A172 (cell line): Measurements from ENCODE around the gene PPP1R16B. TPM values are rescaled to one million over a fixed set of nuclear protein-coding genes. Genes with fewer than 3 reads are reported as not detected.
"Not testable (repeated sequence)": the region's sequence is repeated elsewhere in the genome, so short reads cannot be mapped to it uniquely, and the experiment has no call there.

Source experiments
- DNase-seq: peaks from one replicate; pipeline ENCODE4 v3.0.0-alpha.2; 2015; ENCODE audit warnings: low spot score
- total RNA-seq: library from RNA; depleted of rRNA; stranded (reverse); fragments of >200 nt; shearing (Covaris generic); gene quantifications from 2 replicates; pipeline ENCODE4 v1.2.3, GENCODE V29; 2014

Gene PPP1R16B
- total RNA-seq, 1 experiment from 2014 or later: 0.14 TPM

DNA sequence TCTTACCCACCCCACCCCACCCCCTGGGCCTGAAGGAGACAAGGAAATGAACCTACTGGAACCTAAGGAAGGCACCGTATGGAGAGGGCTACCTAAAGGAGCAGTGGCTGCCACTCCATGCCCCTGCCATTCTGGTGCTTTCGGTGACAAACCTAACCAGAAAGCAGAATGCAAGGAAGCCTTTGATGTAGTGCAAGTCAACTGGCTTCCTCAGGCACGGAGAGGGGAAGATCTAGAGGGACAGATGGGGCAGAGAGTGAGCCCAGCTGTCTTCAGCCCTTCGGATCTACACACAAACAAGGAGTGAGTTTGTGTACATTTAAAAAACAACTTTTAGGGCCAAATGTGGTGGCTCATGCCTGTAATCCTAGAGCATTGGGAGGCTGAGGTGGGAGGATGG is 39.5 kb downstream of the PPP1R16B start:
- no peak for DNase-seq

DNA sequence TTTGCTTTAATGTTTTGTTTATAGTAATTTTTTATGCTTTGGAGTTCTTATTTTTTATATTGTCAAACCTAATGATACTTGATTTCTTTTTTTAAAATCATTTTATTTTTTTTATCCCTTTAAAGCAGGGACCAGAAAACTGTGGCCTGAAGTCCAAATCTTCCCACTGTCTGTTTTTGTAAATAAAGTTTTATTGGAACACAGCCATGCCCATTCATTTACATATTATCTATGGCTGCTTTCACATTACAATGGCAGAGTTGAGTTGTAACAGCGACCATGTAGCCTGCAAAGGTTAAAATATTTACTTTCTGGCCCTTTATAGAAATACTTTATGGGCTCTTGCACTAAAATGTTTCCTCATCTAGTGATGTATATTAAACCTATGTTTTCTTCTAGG is 42.3 kb downstream of the PPP1R16B start:
- DNase-seq: no peak

DNA sequence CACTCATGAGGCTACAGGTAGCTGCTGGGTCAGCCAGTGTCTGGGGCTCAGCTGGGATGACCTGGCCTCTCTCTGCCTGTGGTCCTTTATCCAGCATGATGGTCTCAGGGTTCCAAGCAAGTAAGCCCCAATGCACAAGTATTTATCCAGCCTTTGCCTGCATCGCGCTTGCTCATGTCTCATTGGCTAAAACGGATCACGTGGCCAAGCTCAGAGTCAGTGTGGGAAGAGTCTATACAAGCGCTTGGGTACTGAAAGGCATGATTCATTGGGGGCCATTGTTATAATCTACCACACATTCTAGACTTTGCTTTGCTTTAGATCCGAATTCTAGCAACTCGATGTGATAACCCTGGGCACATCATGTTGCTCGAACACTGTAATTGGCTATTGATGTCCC is 48.3 kb downstream of the PPP1R16B start:
- no peak for DNase-seq

DNA sequence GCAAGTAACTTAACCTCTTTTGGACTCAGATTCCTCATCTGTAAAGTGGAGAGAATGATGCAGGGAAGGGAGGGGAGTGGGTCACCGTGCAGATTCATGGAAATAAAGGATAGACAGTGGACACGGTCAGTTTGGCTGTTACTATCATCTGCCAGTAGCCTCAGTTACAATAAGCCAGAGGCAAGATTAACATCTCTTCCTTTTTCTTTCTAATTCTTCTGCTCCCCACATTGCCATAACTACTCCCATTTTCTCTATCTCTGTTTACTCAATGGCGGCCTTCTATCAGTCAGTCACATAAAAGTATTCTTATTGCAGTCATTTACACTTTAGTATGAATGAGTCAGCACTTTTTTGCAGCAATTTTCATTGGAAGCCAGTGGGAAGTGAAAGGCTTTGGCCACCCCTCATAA is 49.2 kb downstream of the PPP1R16B start:
- DNase-seq: no peak

DNA sequence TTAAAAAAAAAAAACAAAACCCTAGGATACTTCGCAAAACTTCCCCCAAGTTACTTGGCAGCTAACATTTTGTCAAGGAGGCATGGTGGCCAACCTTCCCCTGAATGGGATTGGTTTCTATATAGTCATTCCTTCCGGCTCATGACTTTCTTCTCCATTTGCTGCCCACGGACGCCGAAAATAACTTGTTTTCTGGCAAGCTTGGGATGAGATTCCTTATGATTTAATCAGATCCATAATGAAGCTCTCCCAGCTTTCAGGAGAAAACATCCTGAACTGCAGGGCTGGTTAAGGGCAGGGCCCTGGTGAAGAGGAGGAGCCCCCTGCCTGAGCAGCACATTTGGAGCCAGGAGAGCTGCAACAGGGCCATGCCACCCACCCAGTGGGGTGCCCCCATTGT is 49.9 kb downstream of the PPP1R16B start:
- peak; percentile 36 for DNase-seq

DNA sequence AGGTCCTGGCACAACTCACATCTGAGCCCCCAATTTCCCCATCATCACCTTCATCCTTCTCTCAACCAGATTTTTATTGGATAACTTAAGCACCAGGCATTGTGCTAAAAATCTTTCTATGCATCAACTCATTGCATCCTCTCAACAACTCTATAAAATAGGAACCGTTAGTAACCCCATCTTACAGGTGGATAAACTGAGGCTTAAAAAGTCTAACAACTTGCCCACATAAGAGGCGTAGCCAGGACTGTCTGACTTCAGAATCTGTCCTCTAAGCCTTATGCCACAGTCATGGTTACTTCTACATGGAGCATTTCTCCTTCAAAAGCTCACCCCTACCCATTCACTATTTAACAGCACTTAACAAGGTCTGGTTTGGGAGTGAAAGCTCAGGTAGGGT is 51.1 kb downstream of the PPP1R16B start:
- DNase-seq: no peak

DNA sequence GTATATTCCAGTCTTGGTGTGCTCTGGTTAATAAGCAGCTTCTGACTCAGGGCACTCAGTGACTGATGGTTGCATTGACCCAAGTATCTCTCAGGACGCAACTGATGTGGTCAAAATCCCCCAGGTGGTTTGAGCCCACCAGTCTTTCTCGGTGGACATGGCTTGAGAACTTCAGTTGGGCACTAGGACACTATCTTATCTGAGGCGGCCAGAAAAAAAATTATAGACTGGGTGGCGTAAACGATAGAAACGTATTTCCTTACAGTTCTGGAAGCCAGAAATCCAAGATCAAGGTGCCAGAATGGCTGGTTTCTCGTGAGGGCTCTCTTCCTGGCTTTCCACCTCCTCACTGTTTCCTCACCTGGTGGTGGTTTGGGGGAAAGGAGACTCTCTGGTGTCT is 52.2 kb downstream of the PPP1R16B start:
- DNase-seq: no peak

DNA sequence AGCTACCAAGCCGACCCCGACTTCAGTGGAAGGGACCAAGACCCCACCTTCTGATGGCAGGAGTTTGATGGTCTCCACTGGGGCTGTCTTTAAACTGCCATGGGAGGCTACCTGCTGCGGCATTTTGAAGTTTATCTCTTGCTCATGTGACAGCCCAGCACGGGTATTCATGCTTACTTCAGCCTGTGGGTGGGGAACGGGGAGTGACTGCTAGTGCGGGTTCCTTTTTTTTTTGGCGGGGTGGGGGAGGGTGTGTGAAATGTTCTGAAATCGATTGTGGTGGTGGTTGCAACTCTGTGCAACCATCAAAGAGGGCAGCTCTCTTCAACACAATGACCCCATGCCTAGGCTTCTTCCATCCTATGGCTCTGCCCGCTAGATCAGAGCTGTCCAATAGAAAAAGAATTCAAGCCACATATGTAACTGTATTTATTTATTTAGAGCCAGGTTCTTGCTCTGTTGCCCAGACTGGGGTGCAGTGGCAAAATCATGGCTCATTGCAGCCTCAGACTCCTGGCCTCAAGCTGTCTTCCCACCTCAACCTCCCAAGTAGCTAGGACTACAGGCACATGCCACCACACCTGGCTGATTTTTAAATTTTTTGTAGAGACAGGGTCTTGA is 53.7 kb downstream of the PPP1R16B start:
- no peak for DNase-seq

DNA sequence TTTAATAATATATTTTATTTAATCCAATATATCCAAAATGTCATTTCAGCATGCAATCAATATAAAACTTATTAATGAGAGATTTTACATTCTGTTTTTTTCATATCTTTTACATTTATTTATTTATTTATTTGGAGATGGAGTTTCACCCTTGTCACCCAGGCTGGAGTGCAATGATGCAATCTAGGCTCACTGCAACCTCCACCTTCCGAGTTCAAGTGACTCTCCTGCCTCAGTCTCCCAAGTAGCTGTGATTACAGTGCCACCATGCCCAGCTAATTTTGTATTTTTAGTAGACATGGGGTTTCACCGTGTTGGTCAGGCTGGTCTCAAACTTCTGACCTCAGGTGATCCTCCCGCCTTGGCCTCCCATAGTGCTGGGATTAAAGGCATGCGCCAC is 54.4 kb downstream of the PPP1R16B start:
- not testable (repeated sequence) for DNase-seq

DNA sequence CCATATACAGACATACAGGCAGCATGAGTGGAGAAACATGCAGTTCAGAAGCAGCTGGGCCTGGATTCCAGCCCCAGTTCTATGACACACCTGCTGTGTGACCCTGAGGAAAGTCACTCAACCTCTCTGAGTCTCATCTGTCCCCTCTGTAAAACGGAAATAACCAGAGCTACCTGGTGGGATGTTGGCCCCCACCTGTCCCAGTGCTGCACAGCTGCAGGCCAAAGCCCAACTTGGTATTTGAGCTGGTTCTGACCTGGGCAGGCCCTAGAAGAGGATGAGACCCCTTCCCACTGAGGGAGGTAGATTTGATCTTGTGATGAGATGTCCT is 55.5 kb downstream of the PPP1R16B start:
- no peak for DNase-seq

DNA sequence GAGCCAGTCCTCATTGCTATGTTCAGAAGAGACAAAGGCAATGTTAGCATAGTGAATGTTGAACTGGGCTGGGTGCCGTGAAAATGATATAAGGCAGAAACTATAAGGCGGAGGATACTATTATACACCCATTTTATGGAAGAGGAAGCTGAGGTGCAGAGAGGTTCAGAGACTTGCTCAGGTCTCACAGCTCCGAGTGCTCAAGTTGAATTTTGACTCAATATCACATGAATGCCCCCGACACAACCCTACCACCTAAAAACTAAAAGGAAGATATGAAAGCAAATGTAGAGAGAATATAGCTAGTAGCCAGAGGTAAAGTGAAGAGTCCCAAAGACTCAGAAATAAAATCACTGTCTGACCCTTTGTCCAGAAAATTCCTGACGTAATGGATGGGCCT is 56.7 kb downstream of the PPP1R16B start:
- DNase-seq: no peak

DNA sequence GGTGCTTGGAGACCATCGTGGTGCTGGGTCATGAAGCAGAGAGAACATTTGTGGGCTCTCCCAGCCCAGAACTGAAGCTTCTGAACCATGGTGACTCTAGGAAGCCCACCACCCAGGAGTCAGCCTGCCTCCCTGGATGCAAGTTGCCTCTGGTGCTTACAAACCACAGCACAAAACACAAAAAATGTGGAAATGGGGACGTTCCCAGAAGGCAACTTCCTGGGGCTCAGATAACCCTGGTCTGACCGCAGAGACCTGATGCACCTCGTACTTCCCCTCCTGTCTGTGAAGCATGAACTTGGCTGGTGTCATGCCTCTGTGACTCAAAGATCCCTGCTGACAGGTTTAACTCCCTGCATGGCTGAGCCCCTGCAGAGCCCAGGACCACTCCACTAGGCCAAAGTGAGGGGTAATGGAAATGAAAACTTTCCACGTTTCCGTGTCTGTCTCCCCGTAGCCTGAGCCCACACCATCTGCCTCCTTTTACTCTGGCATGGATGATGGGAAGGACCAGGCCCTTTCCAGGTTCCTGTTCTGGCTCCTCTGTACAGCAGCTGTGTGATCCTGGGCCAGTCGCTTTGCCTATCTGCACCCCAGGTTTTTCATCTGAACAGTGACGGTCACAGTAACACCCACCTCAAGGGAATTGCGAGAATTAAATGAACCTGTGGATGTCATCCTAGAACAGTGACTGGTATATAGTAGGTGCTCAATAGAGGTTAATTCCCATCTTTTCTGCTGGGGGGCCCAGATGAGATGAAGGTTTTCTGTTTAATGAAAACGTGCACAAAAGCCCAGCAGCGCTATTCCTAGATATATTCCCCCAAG is 57.7 kb downstream of the PPP1R16B start:
- no peak for DNase-seq

DNA sequence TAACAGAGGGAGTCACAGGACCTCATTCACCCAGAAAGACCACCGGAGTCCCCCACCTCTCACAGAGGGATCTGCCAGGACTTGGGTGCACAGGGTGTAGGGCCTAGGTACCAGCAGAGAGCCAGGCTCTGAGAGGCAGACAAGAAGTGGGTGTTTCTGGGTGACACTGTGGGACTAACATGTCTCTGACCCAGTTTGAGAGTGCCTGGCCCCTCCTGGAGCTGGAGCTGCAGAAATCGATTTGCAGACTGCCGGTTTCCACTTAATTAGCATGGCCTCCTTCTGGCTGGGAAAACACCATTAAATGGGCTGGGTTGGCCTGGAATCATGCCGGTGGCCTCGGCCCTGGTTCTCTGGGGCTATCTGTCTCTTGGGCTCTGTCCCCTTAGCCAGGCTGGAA is 59.2 kb downstream of the PPP1R16B start:
- no peak for DNase-seq

DNA sequence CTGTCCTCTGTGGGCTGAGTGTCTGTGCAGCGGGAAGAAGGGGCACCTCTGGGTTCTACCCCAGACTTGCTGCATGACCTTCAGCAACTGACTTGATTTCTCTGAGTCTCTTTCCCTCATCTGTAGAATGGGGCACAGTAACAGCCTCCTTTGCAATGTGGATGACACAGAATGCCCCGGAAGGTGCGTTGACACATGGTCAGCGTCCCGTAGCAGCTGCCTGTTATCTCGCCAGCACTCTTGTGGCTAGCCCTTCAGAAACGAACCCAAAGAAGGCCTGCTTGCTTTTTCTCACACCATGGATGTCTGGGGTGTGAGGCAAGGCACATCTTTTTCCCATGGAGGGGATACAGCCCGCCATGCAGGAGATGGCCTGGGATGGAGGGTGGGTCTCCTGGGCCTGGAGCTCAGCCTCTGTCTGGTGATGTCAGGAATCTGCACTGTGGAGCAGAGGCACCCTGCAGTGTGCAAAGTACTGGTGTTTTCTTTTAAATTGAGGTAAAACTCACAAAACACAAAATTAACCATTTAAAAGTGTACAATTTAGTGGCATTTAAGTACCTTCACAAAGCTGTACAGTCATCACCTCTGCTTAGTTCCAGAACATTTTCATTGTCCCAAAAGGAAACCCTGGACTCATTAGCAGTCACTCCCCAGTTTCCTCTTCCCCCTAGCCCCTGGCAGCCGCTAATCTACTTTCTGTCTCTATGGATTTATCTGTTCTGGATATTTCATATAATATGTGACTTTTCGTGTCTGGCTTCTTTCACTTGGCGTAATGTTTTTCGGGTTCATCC is 61.0 kb downstream of the PPP1R16B start:
- no peak for DNase-seq

DNA sequence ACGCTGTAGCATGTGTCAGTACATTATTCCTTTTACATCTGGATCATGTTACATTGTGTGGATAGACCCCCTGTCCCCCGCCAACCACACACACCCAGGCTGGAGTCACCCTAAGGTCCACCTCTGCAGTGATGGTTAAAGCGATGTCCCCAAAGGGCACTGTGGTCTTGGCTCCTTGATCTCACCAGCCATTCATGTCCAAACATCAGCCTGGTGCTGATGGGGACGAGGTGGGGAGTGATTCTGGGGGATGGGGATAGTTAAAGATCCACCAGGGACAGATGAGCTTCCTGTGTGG is 61.5 kb downstream of the PPP1R16B start:
- no peak for DNase-seq

DNA sequence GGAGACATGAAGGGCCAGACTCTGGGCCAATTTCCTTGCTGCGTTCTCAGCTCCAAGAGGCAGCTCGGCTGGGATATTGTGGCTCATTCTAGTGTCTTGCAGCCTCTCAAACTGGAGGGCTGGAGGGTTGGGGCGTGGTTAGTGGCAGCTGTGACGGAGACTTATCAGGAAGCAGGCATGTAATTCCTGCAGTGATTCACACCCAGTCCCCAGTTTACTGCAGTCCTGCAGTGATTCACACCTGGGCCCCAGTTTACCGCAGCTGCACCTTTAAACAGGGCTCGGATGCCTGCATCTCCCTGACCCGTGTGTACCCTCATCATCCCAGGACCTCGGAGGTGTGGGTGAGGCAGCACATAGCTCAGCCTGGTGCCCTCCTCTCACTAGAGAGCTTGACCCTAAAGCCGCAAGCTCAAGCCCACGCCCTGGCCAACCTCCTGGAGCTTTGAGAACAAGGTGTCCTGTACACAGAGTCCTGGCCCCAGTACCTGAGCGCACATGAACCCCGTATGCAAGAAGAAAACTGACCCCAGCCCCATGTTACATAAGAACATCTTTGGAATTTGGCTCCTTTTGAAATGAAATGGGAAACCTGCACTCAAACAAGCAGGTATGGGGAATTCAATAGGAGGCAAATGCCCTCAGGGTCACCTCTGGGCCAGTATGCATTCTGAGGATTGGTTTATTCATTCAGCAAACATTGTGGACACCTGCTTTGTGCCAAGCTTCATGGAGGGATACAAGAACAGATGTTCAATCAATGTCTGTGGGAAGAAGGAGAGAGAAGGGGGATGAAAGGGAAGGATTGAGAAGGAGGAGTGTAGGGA is 65.4 kb downstream of the PPP1R16B start:
- DNase-seq: peak; percentile 73

DNA sequence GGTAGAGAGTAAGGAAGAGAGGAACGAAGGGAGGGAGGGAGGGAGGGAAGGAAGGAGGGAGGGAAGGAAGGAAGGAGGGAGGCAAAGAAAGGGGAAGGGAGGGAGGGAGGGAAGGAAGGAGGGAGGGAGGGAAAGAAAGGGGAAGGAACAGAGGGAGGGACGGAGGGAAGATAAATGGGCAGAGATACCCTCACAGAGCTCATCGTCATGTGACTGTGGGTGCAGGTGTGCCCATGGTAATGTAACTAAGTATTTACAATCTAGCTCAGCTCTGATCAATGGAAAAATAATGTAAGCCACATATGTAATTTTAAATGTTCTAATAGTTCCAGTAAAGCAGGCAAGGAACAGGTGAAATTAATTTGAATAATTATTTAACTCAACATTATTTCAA is 66.1 kb downstream of the PPP1R16B start:
- no peak for DNase-seq

DNA sequence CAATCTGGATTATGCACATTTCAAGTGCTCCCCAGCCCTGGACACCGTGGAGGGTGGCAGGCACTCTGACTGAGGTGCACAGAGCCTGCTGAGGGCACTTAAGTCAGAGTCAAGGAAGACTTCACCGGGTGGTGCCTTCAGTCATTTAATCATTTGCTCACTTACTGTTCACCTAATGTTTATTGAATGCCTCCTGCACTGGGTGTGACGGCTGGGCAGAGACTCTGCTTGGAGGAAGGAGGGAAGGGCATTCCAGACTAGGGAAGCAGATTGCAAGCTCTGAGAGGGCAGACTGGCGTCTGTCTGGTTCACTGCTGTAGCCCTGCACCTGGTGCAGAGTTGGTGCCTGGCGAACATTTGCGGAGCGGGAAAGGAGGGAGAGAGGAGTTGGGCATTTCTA is 66.5 kb downstream of the PPP1R16B start:
- DNase-seq: no peak

DNA sequence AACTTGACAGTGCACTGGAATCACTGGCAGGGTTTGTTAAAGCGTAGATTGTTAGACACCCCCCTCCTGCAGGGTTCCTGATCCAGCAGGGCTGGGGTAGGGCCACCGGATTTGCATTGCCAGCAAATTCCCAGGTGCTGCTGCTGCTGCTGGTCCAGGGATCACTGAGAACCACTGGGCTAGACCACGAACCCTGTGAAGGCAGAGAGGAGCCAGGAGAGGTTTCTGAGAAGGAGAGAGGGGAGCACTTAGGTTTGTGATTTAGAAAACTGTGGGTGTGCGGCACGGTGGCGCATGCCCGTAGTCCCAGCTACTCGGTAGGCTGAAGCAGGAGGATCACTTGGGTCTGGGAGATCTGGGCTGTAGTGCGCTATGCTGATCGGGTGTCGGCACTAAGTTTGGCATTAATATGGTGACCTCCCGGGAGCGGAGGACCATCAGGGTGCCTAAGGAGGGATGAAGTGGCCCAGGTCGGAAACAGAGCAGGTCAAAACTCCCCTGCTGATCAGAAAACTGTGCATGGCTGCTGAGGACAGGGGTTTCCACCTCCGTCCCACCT is 67.1 kb downstream of the PPP1R16B start:
- no peak for DNase-seq

DNA sequence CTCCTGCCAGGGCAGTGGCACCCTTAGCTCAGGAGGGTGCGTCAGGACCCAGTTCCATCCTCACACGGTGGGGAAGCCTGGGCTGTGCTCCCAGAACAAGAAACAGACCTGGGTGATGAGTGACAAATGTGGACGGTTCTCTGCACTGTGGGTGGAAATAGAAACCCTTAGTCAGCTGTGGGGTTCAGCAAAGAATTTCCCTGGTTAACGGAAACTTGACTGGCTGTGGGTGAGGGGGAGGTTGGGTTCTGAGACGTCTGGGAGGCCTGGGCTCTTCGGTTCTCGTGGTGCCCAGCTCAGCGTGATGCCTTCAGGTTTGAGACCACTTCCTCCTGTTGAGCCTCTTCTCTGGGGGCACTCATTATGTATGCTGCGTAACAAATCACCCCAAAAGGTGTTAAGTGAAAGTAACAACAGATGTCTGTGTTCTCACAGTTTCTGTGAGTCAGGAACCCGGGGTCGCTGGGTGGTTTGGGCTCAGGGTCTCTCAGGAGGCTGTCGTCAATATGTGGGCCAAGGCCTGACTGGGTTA is 67.6 kb downstream of the PPP1R16B start:
- DNase-seq: no peak

DNA sequence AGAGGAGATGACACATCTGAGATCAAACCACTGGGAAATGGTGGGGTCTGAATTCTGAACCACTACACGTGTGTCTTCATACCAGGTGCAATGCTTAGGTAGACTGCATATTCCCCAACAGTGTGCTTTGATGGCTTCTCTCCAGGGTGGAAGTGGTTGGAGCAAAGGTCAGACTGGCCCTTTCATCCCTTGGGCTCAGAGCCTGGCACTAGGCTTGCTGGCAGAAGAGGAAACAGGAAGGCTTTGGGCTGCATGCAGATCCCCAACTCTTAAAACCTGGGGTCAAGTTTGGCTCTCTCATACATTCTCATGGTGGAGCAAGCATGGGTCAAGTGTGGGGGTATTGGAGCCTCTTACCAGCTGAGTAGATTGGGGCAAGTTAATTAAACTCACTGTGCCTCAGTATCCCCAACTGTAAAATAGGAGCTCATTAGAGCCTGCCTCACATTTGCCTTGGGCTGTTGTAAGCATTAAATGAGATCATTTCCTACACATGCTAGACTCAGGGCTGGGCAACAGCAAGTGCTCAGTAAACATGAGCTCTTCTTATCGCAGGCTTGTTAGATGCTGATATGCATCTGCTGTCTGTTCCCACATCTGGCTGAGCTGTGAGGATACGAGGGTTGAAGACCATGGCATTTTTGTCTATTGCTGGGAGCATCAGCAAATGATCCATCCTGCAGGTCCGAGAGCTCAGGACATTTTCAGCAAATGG is 69.1 kb downstream of the PPP1R16B start:
- no peak for DNase-seq
